NCI-H748 (cell line): ENCODE results near the gene GNG4.

Source experiments
- DNase-seq: peaks from one replicate; lab custom pipeline; 2025; ENCODE audit not compliant: unreplicated experiment; lab: John Stamatoyannopoulos, UW

Gene GNG4

DNA sequence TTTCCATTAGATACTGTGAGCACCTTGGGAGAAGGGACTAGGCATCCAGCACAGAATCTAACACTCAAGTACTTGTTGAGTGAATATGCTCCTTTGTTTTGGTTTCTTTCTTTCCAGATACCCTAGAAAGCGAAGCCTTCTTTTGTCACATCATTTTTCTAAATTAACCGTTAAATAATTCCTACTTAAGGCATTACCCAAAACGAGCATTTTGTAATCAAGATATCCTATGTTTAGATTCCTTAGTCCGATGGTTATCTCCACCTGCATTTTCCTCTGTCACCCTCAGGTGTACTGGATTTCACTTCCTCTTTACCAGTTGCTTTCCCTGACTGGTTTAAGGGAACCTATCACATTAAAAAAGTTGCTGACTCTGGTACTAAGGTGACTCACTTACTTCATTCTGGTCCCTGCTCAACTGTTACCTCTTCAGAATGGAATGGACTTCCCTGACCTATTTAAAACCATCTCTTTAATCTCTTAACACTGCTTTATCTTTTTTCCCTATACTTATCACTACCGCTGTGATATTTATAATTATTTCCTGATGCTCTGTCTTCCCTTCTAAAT is 148.5 kb downstream of the GNG4 start:
- no peak for DNase-seq
